HEK293T (cell line): ENCODE results near the gene TAX1BP3.

Experiments used
- CTCF ChIA-PET: fragments of 350-600 bp; formaldehyde crosslinking; extraction: SDS; loops from one replicate; lab custom pipeline; 2021; ENCODE audit warnings: antibody characterized with exemption, inconsistent platforms; lab: Yijun Ruan, JAX
- POLR2A ChIA-PET: fragments of 350-600 bp; formaldehyde crosslinking; extraction: SDS; loops from one replicate; lab custom pipeline; 2020; ENCODE audit warnings: antibody characterized with exemption, inconsistent platforms; lab: Yijun Ruan, JAX
- DNase-seq: peaks from one replicate; pipeline ENCODE4 v3.0.0; 2012; ENCODE audit warnings: mixed read lengths; ENCODE audit errors: extremely low spot score
- ARNT ChIP-seq: fragments of 450-650 bp; IDR thresholded peaks from 2 replicates; pipeline ENCODE4 v1.6.1; 2017; ENCODE audit warnings: mild to moderate bottlenecking
- BHLHE40 ChIP-seq: fragments of 450-650 bp; IDR thresholded peaks from 2 replicates; pipeline ENCODE4 v1.6.1; 2016; ENCODE audit warnings: mild to moderate bottlenecking, moderate library complexity, borderline replicate concordance
- CTBP1 ChIP-seq: fragments of 450-650 bp; IDR thresholded peaks from 2 replicates; pipeline ENCODE4 v1.6.1; 2016; ENCODE audit warnings: borderline replicate concordance
- ELF4 ChIP-seq: fragments of 450-650 bp; IDR thresholded peaks from 2 replicates; pipeline ENCODE4 v1.6.1; 2017; ENCODE audit warnings: antibody characterized with exemption
- FOXA1 ChIP-seq: fragments of 450-650 bp; IDR thresholded peaks from 2 replicates; pipeline ENCODE4 v1.6.1; 2016; ENCODE audit warnings: mild to moderate bottlenecking
- FOXK2 ChIP-seq: fragments of 450-650 bp; IDR thresholded peaks from 2 replicates; pipeline ENCODE4 v1.6.1; 2016; ENCODE audit warnings: mild to moderate bottlenecking
- FOXM1 ChIP-seq: fragments of 450-650 bp; IDR thresholded peaks from 2 replicates; pipeline ENCODE4 v1.6.1; 2017; ENCODE audit warnings: mild to moderate bottlenecking, borderline replicate concordance
- HDGF ChIP-seq: fragments of 450-650 bp; IDR thresholded peaks from 2 replicates; pipeline ENCODE4 v1.6.1; 2017; ENCODE audit warnings: antibody characterized with exemption, borderline replicate concordance
- L3MBTL2 ChIP-seq: fragments of 450-650 bp; conservative IDR thresholded peaks from 2 replicates; pipeline ENCODE4 v1.6.1; 2016; ENCODE audit warnings: mild to moderate bottlenecking
- LEF1 ChIP-seq: fragments of 450-650 bp; IDR thresholded peaks from 2 replicates; pipeline ENCODE4 v1.6.1; 2017; ENCODE audit warnings: mild to moderate bottlenecking, borderline replicate concordance
- NFRKB ChIP-seq: fragments of 450-650 bp; IDR thresholded peaks from 2 replicates; pipeline ENCODE4 v1.6.1; 2016; ENCODE audit warnings: mild to moderate bottlenecking, moderate library complexity
- PKNOX1 ChIP-seq: fragments of 450-650 bp; IDR thresholded peaks from 2 replicates; pipeline ENCODE4 v1.6.1; 2016
- SP1 ChIP-seq: fragments of 450-650 bp; IDR thresholded peaks from 2 replicates; pipeline ENCODE4 v1.6.1; 2017
- SUZ12 ChIP-seq: fragments of 450-650 bp; IDR thresholded peaks from 2 replicates; pipeline ENCODE4 v1.6.1; 2016; ENCODE audit warnings: mild to moderate bottlenecking
- TARDBP ChIP-seq: fragments of 450-650 bp; IDR thresholded peaks from 2 replicates; pipeline ENCODE4 v1.6.1; 2016
- ZNF384 ChIP-seq: fragments of 450-650 bp; IDR thresholded peaks from 2 replicates; pipeline ENCODE4 v1.6.1; 2016

Gene TAX1BP3

GRCh38 chr17:3688027-3688553 lies 19.7 kb upstream of the TAX1BP3 start:
- ChIA-PET CTCF (no interaction called here), POLR2A (interaction anchor here (1.0 kb wide), 1 partner anchor 20 kb away, joined by 3 read pairs; the partner anchor contains the start of genes EMC6 and TAX1BP3)
- no peak for TF ChIP-seq SP1
- no peak for TF ChIP-seq BHLHE40
- TF ChIP-seq FOXK2, result no peak
- no peak for DNase-seq

DNA sequence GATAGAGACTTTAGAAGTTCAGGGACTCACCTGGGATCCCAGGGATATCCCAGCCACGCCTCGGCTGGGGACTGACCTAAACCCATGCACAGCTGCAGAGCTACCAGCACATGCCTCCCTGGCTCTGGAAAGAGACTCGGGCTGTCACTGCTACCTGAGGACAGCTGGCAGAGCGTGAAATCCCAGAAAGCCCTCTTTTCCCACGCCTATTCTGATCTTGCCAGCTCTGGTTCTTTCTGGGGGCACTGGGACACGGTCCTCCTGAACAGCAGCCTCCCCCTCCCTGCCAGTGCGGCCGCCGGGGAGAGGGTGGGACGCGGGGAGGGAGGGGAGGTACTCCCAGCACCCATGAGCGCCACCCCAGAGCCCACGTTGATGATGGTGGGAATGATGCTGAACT lies 16.8 kb upstream of the TAX1BP3 start:
- POLR2A ChIA-PET, result no interaction called here
- CTCF ChIA-PET, result no interaction called here

DNA sequence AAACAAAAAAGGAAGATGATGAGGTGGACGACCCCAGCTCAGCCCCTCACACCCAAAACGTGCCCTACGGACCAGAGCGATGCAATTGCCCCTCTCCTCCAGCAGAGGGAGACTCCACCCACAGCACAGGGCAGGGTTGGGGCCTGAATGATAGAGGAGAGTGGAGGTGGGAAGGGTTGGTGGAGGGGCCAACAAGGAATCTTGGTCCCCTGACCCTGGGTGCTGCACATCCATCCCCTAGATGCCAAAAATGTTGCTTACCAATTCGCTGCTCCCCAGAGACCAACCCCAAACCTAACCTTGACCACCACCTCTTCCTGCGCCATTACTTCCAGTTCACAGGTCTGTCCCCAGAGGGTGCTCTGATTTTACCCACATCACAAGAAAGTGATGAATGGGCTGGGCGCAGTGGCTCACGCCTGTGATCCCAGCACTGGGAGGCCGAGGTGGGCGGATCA lies 14.7 kb upstream of the TAX1BP3 start:
- TF ChIP-seq L3MBTL2 (no peak), ELF4 (no peak), TARDBP (no peak), NFRKB (no peak), FOXA1 (no peak)
- ChIA-PET CTCF (interaction anchor here (0.6 to 1.5 kb wide), 10 partner anchors 8 to 1193 kb away, joined by 3 to 6 read pairs (median 3); partner anchors contain the start of genes CTNS, SHPK and TRPV1), POLR2A (no interaction called here)
- DNase-seq, result peak; percentile 80

More for the DNA sequence above, 16.8 kb upstream of the TAX1BP3 start:
- DNase-seq, result no peak
- TF ChIP-seq PKNOX1 (no peak), TARDBP (no peak), SUZ12 (no peak), BHLHE40 (no peak), HDGF (no peak), SP1 (no peak), ELF4 (no peak), ZNF384 (no peak), L3MBTL2 (no peak), NFRKB (no peak), ARNT (no peak), FOXM1 (no peak), LEF1 (no peak), FOXK2 (no peak), CTBP1 (no peak), FOXA1 (no peak)

- ChIA-PET CTCF (interaction anchor here (0.8 to 1.5 kb wide), 4 partner anchors 8 to 73 kb away, joined by 3 to 6 read pairs (median 4); partner anchors contain the start of gene TRPV1), POLR2A (no interaction called here)
- DNase-seq, result no peak
- no peak for TF ChIP-seq NFRKB
- TF ChIP-seq PKNOX1, result no peak
Observed at GRCh38 chr17:3682033-3682432, 13.7 kb upstream of the TAX1BP3 start.

DNA sequence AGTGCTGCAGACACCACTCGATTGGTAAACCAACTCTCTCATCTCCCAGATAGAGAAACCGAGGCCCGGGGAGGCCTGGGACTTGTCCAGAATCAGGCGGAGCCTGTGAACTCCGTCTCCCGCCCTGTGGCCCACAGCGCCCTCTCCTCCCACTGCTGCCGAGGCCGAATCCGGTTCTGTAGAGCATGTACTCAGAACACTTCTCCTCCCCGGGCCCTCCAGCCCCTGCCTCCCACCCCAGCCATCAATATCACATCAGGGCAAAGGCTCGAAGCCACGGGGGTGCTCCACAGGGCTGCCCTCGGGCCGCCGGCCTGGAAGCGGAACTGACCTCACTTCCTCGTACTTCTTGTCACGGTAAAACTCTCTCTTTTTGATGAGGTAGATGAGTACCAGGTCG lies 13.2 kb upstream of the TAX1BP3 start:
- no peak for DNase-seq
- no peak for TF ChIP-seq ELF4
- no peak for TF ChIP-seq ARNT
- no peak for TF ChIP-seq BHLHE40
- TF ChIP-seq LEF1, result no peak
- ChIA-PET CTCF (no interaction called here), POLR2A (no interaction called here)

DNA sequence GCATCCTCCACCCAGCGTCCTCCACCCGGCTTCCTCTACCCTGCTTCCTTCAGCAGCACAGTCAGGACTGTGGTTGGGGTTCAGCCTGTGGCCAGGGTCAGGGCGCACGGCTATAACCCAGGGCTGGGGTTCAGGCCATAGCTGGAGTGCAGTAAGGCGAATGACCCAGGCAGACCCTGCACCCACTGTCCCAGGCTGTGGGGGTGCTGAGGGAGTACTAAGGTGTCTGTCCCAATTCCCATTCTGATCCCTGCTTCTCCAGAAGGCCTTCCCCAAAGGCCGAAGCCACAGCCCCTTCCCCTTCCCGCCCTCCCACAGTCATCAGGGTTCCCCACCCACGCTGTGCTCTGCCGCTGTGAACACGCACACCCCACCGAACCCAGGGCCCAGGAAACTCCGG lies 12.7 kb upstream of the TAX1BP3 start:
- no peak for DNase-seq
- TF ChIP-seq L3MBTL2 (no peak), FOXM1 (no peak), CTBP1 (no peak), ARNT (no peak), FOXK2 (no peak), BHLHE40 (no peak), ZNF384 (no peak), FOXA1 (no peak), LEF1 (no peak), SP1 (no peak), SUZ12 (no peak), HDGF (no peak), TARDBP (no peak), ELF4 (no peak), NFRKB (no peak), PKNOX1 (no peak)
- ChIA-PET CTCF (no interaction called here), POLR2A (no interaction called here)

DNA sequence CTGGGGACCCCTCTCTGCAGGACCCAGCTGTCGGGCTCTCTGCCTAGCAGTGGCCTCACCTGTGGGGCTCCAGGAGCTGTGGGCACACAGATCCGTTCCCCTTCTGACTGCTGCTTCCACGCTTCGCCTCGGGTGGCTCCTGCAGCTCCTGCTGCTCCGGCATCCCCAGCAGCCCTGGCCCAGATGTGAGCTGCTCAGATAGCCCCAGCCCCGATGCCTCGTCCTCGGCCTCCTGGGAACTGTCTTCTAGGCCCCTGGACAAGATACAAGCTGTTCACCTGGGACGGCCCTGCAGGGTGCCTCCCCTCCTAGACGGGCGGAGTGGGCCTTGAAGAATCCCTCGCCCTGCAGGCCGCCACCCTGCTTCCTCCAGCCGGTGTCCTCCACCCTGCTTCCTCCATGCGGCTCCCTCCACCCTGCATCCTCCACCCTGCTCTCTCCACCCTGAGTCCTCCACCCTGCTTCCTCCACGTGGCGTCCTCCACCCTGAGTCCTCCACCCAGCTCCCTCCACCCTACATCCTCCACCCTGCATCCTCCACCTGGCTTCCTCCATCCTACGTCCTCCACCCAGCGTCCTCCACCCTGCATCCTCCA lies 11.3 kb upstream of the TAX1BP3 start:
- DNase-seq, result no peak
- POLR2A ChIA-PET, result interaction anchor here (1.1 kb wide), 1 partner anchor 36 kb away, joined by 4 read pairs; no protein-coding TSS in a partner anchor
- TF ChIP-seq CTBP1, result no peak
- no peak for TF ChIP-seq ZNF384
- no peak for TF ChIP-seq NFRKB
- TF ChIP-seq SUZ12, result no peak
- CTCF ChIA-PET, result no interaction called here
